B cell (primary cell): ENCODE measurements around the gene PON3. TPM values are rescaled to one million over a fixed set of nuclear protein-coding genes. Genes with fewer than 3 reads are reported as not detected.

Experiments used
- ATAC-seq: fragments of 200-7000 bp; cut with Tn5 transposase; one replicate; pipeline ENCODE4 v1.10.0; 2021; ENCODE audit warnings: low read depth, mild to moderate bottlenecking, moderate number of reproducible peaks, moderate library complexity
- CTCF ChIA-PET: fragments of 350-600 bp; sonication (Branson Sonifier 250); formaldehyde crosslinking; loops from one replicate; lab custom pipeline; 2021; ENCODE audit warnings: antibody characterized with exemption, inconsistent platforms; lab: Charles Lee
- POLR2A ChIA-PET: fragments of 350-600 bp; sonication (Branson Sonifier 250); formaldehyde crosslinking; loops from one replicate; lab custom pipeline; 2021; ENCODE audit warnings: antibody characterized with exemption; lab: Charles Lee
- DNase-seq: peaks from one replicate; pipeline ENCODE4 v3.0.0; 2013
- H2AFZ ChIP-seq: 2 replicates; pipeline ENCODE4 v1.6.1; 2012; ENCODE audit warnings: mild to moderate bottlenecking, low read depth, low read length; ENCODE audit not compliant: insufficient read depth, poor library complexity, severe bottlenecking
- H3K27ac ChIP-seq, 2 donors: 1 replicate in 1 of 2; 2 replicates in 1 of 2; pipeline ENCODE4 v1.5.1; 2012 to 2013; ENCODE audit warnings: low read length in 2 of 2, mild to moderate bottlenecking in 2 of 2, moderate library complexity in 1 of 2
- H3K27me3 ChIP-seq, 4 experiments: fragments of 200-600 bp in 1 of 4; sonication (generic) in 1 of 4; replicated peaks in 1 of 4; 1 replicate in 2 of 4; 2 replicates in 2 of 4; pipeline versions ENCODE4 v1.6.1 to v1.7.0; 2013 to 2016; ENCODE audit warnings: low read length in 3 of 4, mild to moderate bottlenecking in 2 of 4, mixed read lengths in 1 of 4, moderate library complexity in 1 of 4; ENCODE audit not compliant: insufficient read depth in 4 of 4, control insufficient read depth in 3 of 4; ENCODE audit errors: control extremely low read depth in 1 of 4
- H3K36me3 ChIP-seq, 2 experiments: replicated peaks in 1 of 2; 1 replicate in 1 of 2; 2 replicates in 1 of 2; pipeline versions ENCODE4 v1.6.1 to v1.7.1; 2013; ENCODE audit warnings: low read length in 1 of 2; ENCODE audit not compliant: insufficient read depth in 2 of 2, control insufficient read depth in 1 of 2; ENCODE audit errors: control extremely low read depth in 1 of 2, extremely low read depth in 1 of 2
- H3K4me1 ChIP-seq, 2 donors: fragments of 200-600 bp in 1 of 2; sonication (generic) in 1 of 2; 1 replicate in 1 of 2; 2 replicates in 1 of 2; pipeline versions ENCODE4 v1.5.1 to v1.6.1; 2013 to 2017; ENCODE audit warnings: low read length in 2 of 2; ENCODE audit not compliant: control insufficient read depth in 2 of 2, insufficient read depth in 2 of 2
- H3K4me2 ChIP-seq: replicated peaks from 2 replicates; pipeline ENCODE3; 2012; ENCODE audit warnings: mild to moderate bottlenecking, low read depth, low read length; ENCODE audit not compliant: poor library complexity, severe bottlenecking
- H3K4me3 ChIP-seq, 5 experiments: fragments of 200-600 bp in 1 of 5; sonication (generic) in 1 of 5; 1 replicate in 3 of 5; 2 replicates in 2 of 5; pipeline versions ENCODE4 v1.5.1 to v1.7.0; 2011 to 2016; ENCODE audit warnings: low read length in 4 of 5, mild to moderate bottlenecking in 4 of 5, low read depth in 2 of 5, control low read depth in 1 of 5, moderate library complexity in 1 of 5; ENCODE audit not compliant: insufficient read depth in 1 of 5; ENCODE audit errors: control extremely low read depth in 1 of 5, extremely low read depth in 1 of 5
- H3K79me2 ChIP-seq: fragments of 200-600 bp; sonication (generic); one replicate; pipeline ENCODE4 v1.6.0; 2016; ENCODE audit warnings: low read length; ENCODE audit not compliant: control insufficient read depth, insufficient read depth
- H3K9ac ChIP-seq: fragments of 200-600 bp; sonication (generic); 2 replicates; pipeline ENCODE4 v1.6.1; 2017; ENCODE audit warnings: mild to moderate bottlenecking, low read length, moderate library complexity
- H3K9me3 ChIP-seq, 3 donors: one replicate each; pipeline versions ENCODE4 v1.6.1 to v1.7.1; 2013; ENCODE audit warnings: low read length in 2 of 3; ENCODE audit not compliant: control insufficient read depth in 2 of 3, insufficient read depth in 1 of 3; ENCODE audit errors: control extremely low read depth in 1 of 3
- H4K20me1 ChIP-seq: 2 replicates; pipeline ENCODE4 v1.6.0; 2012; ENCODE audit warnings: mild to moderate bottlenecking, low read length; ENCODE audit not compliant: insufficient read depth, control insufficient read depth, poor library complexity, severe bottlenecking
- H3K27ac Mint-ChIP-seq: one replicate; pipeline ENCODE4 v1.8.0; 2021; ENCODE audit warnings: mixed read lengths
- H3K27me3 Mint-ChIP-seq: one replicate; pipeline ENCODE4 v1.8.0; 2021; ENCODE audit warnings: mixed read lengths
- H3K4me1 Mint-ChIP-seq: one replicate; pipeline ENCODE4 v1.8.0; 2021; ENCODE audit warnings: mixed read lengths
- H3K4me3 Mint-ChIP-seq: one replicate; pipeline ENCODE4 v1.8.0; 2021; ENCODE audit warnings: mixed read lengths
- H3K9me3 Mint-ChIP-seq: one replicate; pipeline ENCODE4 v1.8.0; 2022; ENCODE audit warnings: mixed read lengths; ENCODE audit not compliant: insufficient read depth
- CTCF ChIP-seq: fragments of 200-600 bp; IDR thresholded peaks from one replicate; pipeline ENCODE4 v1.8.0; 2022; ENCODE audit warnings: antibody characterized with exemption, mild to moderate bottlenecking
- EZH2 ChIP-seq: IDR thresholded peaks from 2 replicates; pipeline ENCODE4 v1.6.1; 2012; ENCODE audit warnings: borderline replicate concordance, low read depth, mild to moderate bottlenecking, moderate library complexity, low read length; ENCODE audit not compliant: insufficient read depth, poor library complexity, severe bottlenecking
- WGBS: methylation state at CpG from one replicate; pipeline ENCODE4 v1.1.5; 2013; ENCODE audit warnings: missing lambda C conversion rate; ENCODE audit not compliant: insufficient coverage; 5-methylcytosine and 5-hydroxymethylcytosine counted together
- intact Hi-C: fragments of 100-400 bp; cut with micrococcal nuclease; formaldehyde crosslinking; loops from one replicate; pipeline ENCODE4 v1.10.0; 2022
- polyA plus RNA-seq: library from polyadenylated mRNA; depleted of rRNA; stranded (reverse); fragments of >200 nt; gene quantifications from 2 replicates; pipeline ENCODE4 v1.2.3, GENCODE V29; 2012
- small RNA-seq: library from RNA; depleted of rRNA; stranded (forward); fragments of <200 nt; gene quantifications from one replicate; pipeline ENCODE3, GENCODE V24; 2012; ENCODE audit warnings: low replicate concordance, low read depth; ENCODE audit not compliant: insufficient read length
- total RNA-seq, 2 donors: library from RNA; stranded (reverse); fragments of 120-200 nt in 1 of 2; gene quantifications; 1 replicate in 1 of 2; 2 replicates in 1 of 2; pipeline versions ENCODE4 v1.2.3 to v1.2.4, GENCODE V29; 2013 to 2022

PON3 gene
- total and polyA plus RNA-seq, 2 donors (not counting 1 experiment from before 2014, with no cell fraction given), result not detected

- no CpG with 5 or more reads among the region's 2 CpGs for WGBS
Observed at GRCh38 chr7:95311389-95311788, 84.8 kb downstream of the PON3 start.

GRCh38 chr7:95309951-95310350 lies 86.2 kb downstream of the PON3 start:
- Histone ChIP-seq H4K20me1 (no peaks in the 10 kb centered on the region), H3K4me3 (no peak overlapping the region), H3K79me2 (no peaks in the 10 kb centered on the region), H3K27me3 (peaks cover 0 to 3% (median 0%) of the 10 kb centered on the region in 4 experiments), H3K9ac (no peak overlapping the region), H2AFZ (no peak overlapping the region), H3K9me3 (no peaks in the 10 kb centered on the region), H3K4me2 (no peak overlapping the region), H3K36me3 (no peaks in the 10 kb centered on the region), H3K4me1 (no peaks in the 10 kb centered on the region), H3K27ac (no peak overlapping the region)
- H3K27me3 Mint-ChIP-seq, result peaks cover 8% of the 10 kb centered on the region
- POLR2A ChIA-PET, result no interaction called here
- no peak for DNase-seq
- intact Hi-C loops, result no loop called here
- no peaks in the 10 kb centered on the region for H3K9me3 Mint-ChIP-seq
- TF ChIP-seq EZH2 (no peak), CTCF (no peak)
- WGBS, result no CpG with 5 or more reads among the region's 2 CpGs
- H3K27ac Mint-ChIP-seq, result no peak overlapping the region
- H3K4me1 Mint-ChIP-seq, result no peaks in the 10 kb centered on the region
- H3K4me3 Mint-ChIP-seq, result no peak overlapping the region
- CTCF ChIA-PET, result no interaction called here
- ATAC-seq, result no peak

More at GRCh38 chr7:95311389-95311788, 84.8 kb downstream of the PON3 start:
- Histone ChIP-seq H3K79me2 (no peaks in the 10 kb centered on the region), H3K4me3 (no peak overlapping the region), H3K27ac (no peak overlapping the region), H3K4me1 (no peaks in the 10 kb centered on the region), H3K27me3 (peaks cover 0 to 3% (median 0%) of the 10 kb centered on the region in 4 experiments), H4K20me1 (no peaks in the 10 kb centered on the region), H3K9ac (no peak overlapping the region), H3K36me3 (no peaks in the 10 kb centered on the region), H3K9me3 (no peaks in the 10 kb centered on the region), H3K4me2 (no peak overlapping the region), H2AFZ (no peak overlapping the region)
- POLR2A ChIA-PET, result no interaction called here
- Mint-ChIP-seq H3K27me3 (peaks cover 8% of the 10 kb centered on the region), H3K4me1 (no peaks in the 10 kb centered on the region), H3K4me3 (no peak overlapping the region), H3K9me3 (no peaks in the 10 kb centered on the region), H3K27ac (no peak overlapping the region)
- DNase-seq (no peak), ATAC-seq (no peak)
- intact Hi-C loops, result no loop called here
- TF ChIP-seq EZH2 (no peak), CTCF (no peak)
- CTCF ChIA-PET, result no interaction called here

Small RNA genes within 50 kb of the gene (small RNA-seq; reads per million reads assigned to genes)
- gene AC004022.2, result not detected

Other genes starting within 250 kb of the PON3 start
- not detected in 2 replicates for gene PON1, start 71.8 kb downstream of the PON3 start, total RNA-seq
- not detected in 2 replicates for gene PON1, start 71.8 kb downstream of the PON3 start, polyA plus RNA-seq
- gene PON2, start 38.7 kb upstream of the PON3 start, total RNA-seq, result 7.5 and 11.2 TPM in 2 replicates
- 8.3 and 15.2 TPM in 2 replicates for gene PON2, start 38.7 kb upstream of the PON3 start, polyA plus RNA-seq
- gene ASB4, start 89.6 kb upstream of the PON3 start, total RNA-seq, result not detected in 2 replicates
- not detected in 2 replicates for gene ASB4, start 89.6 kb upstream of the PON3 start, polyA plus RNA-seq
- 6.8 and 7.1 TPM in 2 replicates for gene PDK4, start 200.1 kb upstream of the PON3 start, total RNA-seq
- gene PDK4, start 200.1 kb upstream of the PON3 start, polyA plus RNA-seq, result 0.29 and 0.54 TPM in 2 replicates